Measurements from ENCODE around the gene UBAC2.

Gene UBAC2

GRCh38 chr13:99290894-99291293, 90.2 kb downstream of the UBAC2 start:
- no peak for TF ChIP-seq CTCF (conservative IDR thresholded peaks at IDR 0.05; ENCODE audit: low read depth, low read length)
- no peak overlapping the region for H3K4me3 ChIP-seq (ENCODE audit: low read depth, low read length)
- DNase-seq (ENCODE audit: low read depth): no peak

- no peak overlapping the region for H3K4me3 ChIP-seq (ENCODE audit: low read depth, low read length)
- TF ChIP-seq CTCF (conservative IDR thresholded peaks at IDR 0.05; ENCODE audit: low read depth, low read length): no peak
- no peak for DNase-seq (ENCODE audit: low read depth)
Measured at GRCh38 chr13:99293178-99293577, 92.5 kb downstream of the UBAC2 start.

GRCh38 chr13:99294198-99294597, 93.5 kb downstream of the UBAC2 start:
- no peak overlapping the region for H3K4me3 ChIP-seq (ENCODE audit: low read depth, low read length)
- no peak for DNase-seq (ENCODE audit: low read depth)
- TF ChIP-seq CTCF (conservative IDR thresholded peaks at IDR 0.05; ENCODE audit: low read depth, low read length): no peak

GRCh38 chr13:99294958-99295357, 94.3 kb downstream of the UBAC2 start:
- no peak for TF ChIP-seq CTCF (conservative IDR thresholded peaks at IDR 0.05; ENCODE audit: low read depth, low read length)
- H3K4me3 ChIP-seq (ENCODE audit: low read depth, low read length): no peak overlapping the region
- no peak for DNase-seq (ENCODE audit: low read depth)

- TF ChIP-seq CTCF (conservative IDR thresholded peaks at IDR 0.05; ENCODE audit: low read depth, low read length): no peak
- no peak for DNase-seq (ENCODE audit: low read depth)
- no peak overlapping the region for H3K4me3 ChIP-seq (ENCODE audit: low read depth, low read length)
Measured at GRCh38 chr13:99295488-99296252, 95.0 kb downstream of the UBAC2 start.

- H3K4me3 ChIP-seq (ENCODE audit: low read depth, low read length): no peak overlapping the region
- peak; percentile 49 for DNase-seq (ENCODE audit: low read depth)
- no peak for TF ChIP-seq CTCF (conservative IDR thresholded peaks at IDR 0.05; ENCODE audit: low read depth, low read length)
Measured at GRCh38 chr13:99296398-99296797, 95.7 kb downstream of the UBAC2 start.

- DNase-seq (ENCODE audit: low read depth): no peak
- TF ChIP-seq CTCF (conservative IDR thresholded peaks at IDR 0.05; ENCODE audit: low read depth, low read length): no peak
- no peak overlapping the region for H3K4me3 ChIP-seq (ENCODE audit: low read depth, low read length)
Measured at GRCh38 chr13:99297331-99297730, 96.7 kb downstream of the UBAC2 start.
